Activated T-cell treated with anti-CD3 and anti-CD28 coated beads, Interleukin-2, amount 50 U/mL, for 72 hours (primary cell): ENCODE measurements around the gene ICA1L. TPM values are rescaled to one million over a fixed set of nuclear protein-coding genes. Genes with fewer than 3 reads are reported as not detected.
A peak's percentile ranks its signal among the peaks of the same experiment; 100 is the strongest.

Experiments used
- ATAC-seq, 2 donors: fragments of 150-1000 bp; cut with Tn5 transposase; replicated peaks in 1 of 2; 2 replicates each; pipeline ENCODE4 v1.10.0; 2021; ENCODE audit warnings: moderate library complexity in 2 of 2, mild to moderate bottlenecking in 1 of 2
- DNase-seq, 2 donors: peaks; one replicate each; pipeline ENCODE4 v3.0.0; 2021 to 2022; ENCODE audit warnings: mixed read lengths in 1 of 2
- H3K27ac Mint-ChIP-seq: one replicate; pipeline ENCODE4 v1.8.0; 2022; ENCODE audit warnings: mild to moderate bottlenecking, moderate library complexity, mixed read lengths
- H3K27me3 Mint-ChIP-seq: one replicate; pipeline ENCODE4 v1.8.0; 2022; ENCODE audit warnings: low read depth, mixed read lengths
- H3K36me3 Mint-ChIP-seq, 2 donors: one replicate each; pipeline ENCODE4 v1.8.0; 2022; ENCODE audit warnings: mixed read lengths in 2 of 2, mild to moderate bottlenecking in 1 of 2; ENCODE audit not compliant: insufficient read depth in 2 of 2
- H3K4me1 Mint-ChIP-seq: one replicate; pipeline ENCODE4 v1.8.0; 2022; ENCODE audit warnings: low read depth, mixed read lengths
- H3K4me3 Mint-ChIP-seq, 2 donors: one replicate each; pipeline ENCODE4 v1.8.0; 2022; ENCODE audit warnings: mild to moderate bottlenecking in 2 of 2, mixed read lengths in 2 of 2, moderate library complexity in 2 of 2
- H3K9me3 Mint-ChIP-seq, 2 donors: one replicate each; pipeline ENCODE4 v1.8.0; 2022; ENCODE audit warnings: mixed read lengths in 2 of 2
- total RNA-seq, 2 donors: library from RNA; stranded (reverse); gene quantifications; one replicate each; pipeline ENCODE4 v1.2.3, GENCODE V29; 2022

ICA1L gene
- total RNA-seq, 2 donors from 2014 or later: 12.6 to 14.0 TPM

DNA sequence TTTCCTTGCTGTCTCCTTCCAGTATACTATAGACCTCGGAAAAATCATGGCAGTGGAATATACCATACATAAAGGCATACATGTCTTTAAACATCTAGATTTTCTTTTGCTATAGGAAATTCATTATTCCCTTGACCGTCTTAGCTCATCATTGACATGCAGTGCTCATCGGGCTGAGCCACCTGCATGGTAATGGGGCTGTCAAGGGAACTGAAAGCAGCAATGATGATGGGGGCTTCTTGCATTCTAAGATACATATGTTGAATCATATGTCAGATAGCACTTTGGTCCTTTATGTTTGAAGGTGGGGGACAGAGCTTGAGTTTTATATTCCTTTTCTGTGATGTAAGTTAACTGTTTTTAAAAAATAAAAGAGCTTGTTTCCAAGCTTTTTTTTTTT, 106.6 kb downstream of the ICA1L start:
- ATAC-seq (no peak), DNase-seq (no peak)
- Mint-ChIP-seq H3K4me3 (no peak overlapping the region), H3K27ac (peak overlapping the region; percentile 13), H3K4me1 (peaks cover 44% of the 10 kb centered on the region), H3K36me3 (peaks cover 0 to 2% of the 10 kb centered on the region in 2 donors), H3K9me3 (no peaks in the 10 kb centered on the region), H3K27me3 (no peaks in the 10 kb centered on the region)

DNA sequence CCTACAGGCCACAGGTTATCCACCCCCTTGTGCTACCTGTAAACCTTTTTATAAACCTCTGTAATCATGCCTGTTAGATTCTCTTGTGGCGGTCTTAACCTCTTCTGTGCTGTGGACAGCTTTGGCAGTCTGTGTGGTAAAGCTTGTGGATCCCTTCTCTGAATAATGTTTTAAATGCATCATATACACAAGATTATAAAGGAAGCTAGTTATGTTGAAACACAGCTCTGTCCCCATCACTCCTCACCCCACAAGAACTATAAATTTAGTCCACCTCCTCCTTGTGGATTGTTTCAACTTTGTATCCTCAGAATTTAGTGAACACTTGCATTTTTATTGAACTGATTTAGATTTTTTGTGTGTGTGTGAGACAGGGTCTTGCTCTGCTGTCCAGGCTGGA, 107.7 kb downstream of the ICA1L start:
- H3K27me3 Mint-ChIP-seq: no peaks in the 10 kb centered on the region
- H3K9me3 Mint-ChIP-seq: no peaks in the 10 kb centered on the region
- H3K36me3 Mint-ChIP-seq: peaks cover 0 to 2% of the 10 kb centered on the region in 2 donors
- ATAC-seq: no peak
- peak overlapping the region; percentile 7 to 86 for H3K4me3 Mint-ChIP-seq
- H3K27ac Mint-ChIP-seq: peak overlapping the region; percentile 96
- peaks cover 39% of the 10 kb centered on the region for H3K4me1 Mint-ChIP-seq
- DNase-seq: no peak

DNA sequence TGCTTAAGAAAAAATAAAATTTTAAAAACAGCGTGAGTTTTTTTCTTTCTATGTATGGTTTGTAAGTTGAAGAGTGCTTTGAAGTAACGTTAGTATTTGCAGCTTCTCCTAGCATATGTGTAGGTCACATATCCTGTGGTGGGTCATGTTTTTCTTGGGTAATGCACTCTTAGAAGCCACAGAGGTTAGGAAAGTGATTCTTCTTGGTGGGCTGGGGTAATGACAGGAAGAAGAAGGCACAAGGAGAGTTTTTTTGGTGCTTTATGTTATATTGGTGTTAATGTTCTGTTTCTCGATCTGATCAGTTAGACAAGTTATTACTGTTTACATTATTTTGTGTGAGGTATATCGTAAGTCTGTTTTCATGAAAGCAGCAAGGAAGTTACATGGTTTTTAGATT, 109.0 kb downstream of the ICA1L start:
- Mint-ChIP-seq H3K4me1 (peaks cover 31% of the 10 kb centered on the region), H3K4me3 (peak overlapping the region; percentile 60 to 86), H3K27ac (peak overlapping the region; percentile 96), H3K9me3 (no peaks in the 10 kb centered on the region), H3K27me3 (no peaks in the 10 kb centered on the region), H3K36me3 (peaks cover 0 to 2% of the 10 kb centered on the region in 2 donors)
- DNase-seq (peak; percentile 9 to 18), ATAC-seq (peak; percentile 85 to 92)

DNA sequence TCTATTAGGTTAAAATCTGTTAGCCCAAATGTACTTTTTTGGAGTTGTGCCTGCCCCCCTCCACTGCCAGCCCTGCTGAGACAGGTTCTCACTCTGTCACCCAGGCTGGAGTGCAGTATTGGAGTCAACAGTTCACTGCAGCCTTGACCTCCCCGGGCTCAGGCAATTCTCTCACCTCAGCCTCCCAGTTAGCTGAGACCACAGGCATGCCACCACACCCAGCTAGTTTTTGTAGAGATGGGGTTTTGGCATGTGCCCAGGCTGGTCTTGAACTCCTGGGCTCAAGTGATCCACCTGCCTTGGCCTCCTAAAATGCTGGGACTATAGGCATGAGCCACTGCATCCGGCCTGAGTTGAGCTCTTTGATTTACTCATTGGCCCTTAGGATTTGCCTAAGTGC, 110.7 kb downstream of the ICA1L start:
- Mint-ChIP-seq H3K27me3 (no peaks in the 10 kb centered on the region), H3K9me3 (no peaks in the 10 kb centered on the region), H3K4me3 (no peak overlapping the region), H3K27ac (peak overlapping the region; percentile 94), H3K36me3 (peaks cover 0 to 4% of the 10 kb centered on the region in 2 donors), H3K4me1 (peaks cover 34% of the 10 kb centered on the region)
- DNase-seq (no peak), ATAC-seq (no peak)

DNA sequence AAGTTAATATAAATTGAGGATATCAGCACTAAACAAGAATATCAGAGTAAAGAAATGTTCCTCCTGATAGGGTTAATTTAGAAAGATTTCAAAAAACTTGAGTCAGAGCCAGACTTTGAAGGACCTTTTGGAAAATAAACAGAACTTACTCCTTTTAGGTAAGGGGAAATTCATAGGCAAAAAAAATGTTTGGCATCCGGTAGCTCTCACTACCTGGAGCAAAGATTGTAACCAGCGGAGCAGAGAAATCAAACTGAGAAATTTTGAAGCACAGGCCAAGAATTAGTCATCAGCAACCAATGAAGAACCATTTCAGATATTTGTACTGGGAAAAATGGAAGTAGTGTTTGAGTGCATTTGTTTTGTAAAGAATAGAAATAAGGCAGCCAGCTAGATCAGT, 113.0 kb downstream of the ICA1L start:
- Mint-ChIP-seq H3K36me3 (peaks cover 1 to 10% of the 10 kb centered on the region in 2 donors), H3K4me3 (no peak overlapping the region), H3K27ac (peak overlapping the region; percentile 69), H3K4me1 (peaks cover 43% of the 10 kb centered on the region), H3K27me3 (no peaks in the 10 kb centered on the region), H3K9me3 (peaks cover 0 to 5% of the 10 kb centered on the region in 2 donors)
- no peak for ATAC-seq
- no peak for DNase-seq

DNA sequence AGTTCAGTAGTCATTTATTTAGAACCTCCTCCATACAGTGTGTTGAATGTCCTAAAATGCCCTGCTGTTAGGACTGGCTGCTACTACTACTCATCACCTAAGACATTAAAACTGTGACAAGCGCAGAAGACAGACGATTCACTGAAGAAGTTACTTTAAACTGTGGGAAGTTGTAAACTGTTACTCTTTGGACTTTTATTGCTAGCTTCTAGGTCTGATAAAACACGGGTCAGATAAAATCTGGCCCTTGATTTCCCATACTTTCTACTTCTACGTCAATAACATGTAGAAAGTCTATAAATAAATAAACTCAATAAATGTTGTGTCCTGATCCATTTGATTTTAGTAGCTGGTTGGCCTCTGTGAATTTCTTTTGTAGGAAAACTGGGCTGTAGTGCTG, 113.4 kb downstream of the ICA1L start:
- Mint-ChIP-seq H3K27me3 (no peaks in the 10 kb centered on the region), H3K36me3 (peaks cover 2 to 14% of the 10 kb centered on the region in 2 donors), H3K27ac (no peak overlapping the region), H3K4me3 (no peak overlapping the region), H3K4me1 (peaks cover 43% of the 10 kb centered on the region), H3K9me3 (peaks cover 0 to 7% of the 10 kb centered on the region in 2 donors)
- ATAC-seq (no peak), DNase-seq (no peak)

DNA sequence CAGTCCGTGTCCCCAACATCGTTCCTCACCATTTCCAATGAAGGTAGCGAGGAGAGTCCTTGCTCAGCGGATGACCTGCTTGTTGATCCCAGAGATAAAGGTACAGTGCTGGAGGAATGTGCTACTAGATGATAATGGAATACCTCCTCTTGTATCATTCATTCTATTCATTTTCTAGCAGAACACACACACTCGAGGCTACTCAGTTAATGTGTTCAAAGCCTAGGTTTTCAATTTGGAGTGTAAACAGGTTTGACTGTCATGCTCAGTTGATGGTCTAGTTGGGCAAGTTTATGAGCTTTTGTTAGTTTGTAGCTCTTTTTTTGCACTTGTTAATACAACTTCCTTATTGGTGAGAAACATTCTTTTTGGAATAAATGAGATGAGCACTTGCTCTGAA, 114.2 kb downstream of the ICA1L start:
- Mint-ChIP-seq H3K4me1 (peaks cover 40% of the 10 kb centered on the region), H3K36me3 (peaks cover 2 to 18% of the 10 kb centered on the region in 2 donors), H3K27ac (no peak overlapping the region), H3K4me3 (no peak overlapping the region), H3K9me3 (peaks cover 0 to 10% of the 10 kb centered on the region in 2 donors), H3K27me3 (no peaks in the 10 kb centered on the region)
- DNase-seq (no peak), ATAC-seq (no peak)

DNA sequence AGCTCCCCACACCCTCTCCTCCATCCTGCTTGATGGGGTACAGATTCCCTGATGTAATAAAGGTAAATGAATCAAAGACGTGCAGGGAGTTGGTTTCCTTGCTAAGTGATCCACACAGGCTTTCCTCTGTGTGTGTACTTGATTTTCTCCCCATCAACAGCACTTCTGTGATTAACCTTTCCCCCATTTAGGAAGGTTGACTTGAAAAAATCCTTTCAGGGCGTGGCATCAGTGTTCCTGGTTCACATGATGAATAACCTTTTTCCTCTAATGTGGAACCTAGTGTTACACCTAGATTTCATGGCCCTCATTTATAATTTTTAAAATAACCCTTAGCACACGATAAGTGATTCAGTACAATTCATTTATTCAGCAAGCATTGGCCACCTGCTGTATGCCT, 115.0 kb downstream of the ICA1L start:
- ATAC-seq (no peak), DNase-seq (no peak)
- Mint-ChIP-seq H3K9me3 (peaks cover 2 to 10% of the 10 kb centered on the region in 2 donors), H3K27me3 (no peaks in the 10 kb centered on the region), H3K4me1 (peaks cover 44% of the 10 kb centered on the region), H3K27ac (no peak overlapping the region), H3K4me3 (no peak overlapping the region), H3K36me3 (peaks cover 4 to 18% of the 10 kb centered on the region in 2 donors)

DNA sequence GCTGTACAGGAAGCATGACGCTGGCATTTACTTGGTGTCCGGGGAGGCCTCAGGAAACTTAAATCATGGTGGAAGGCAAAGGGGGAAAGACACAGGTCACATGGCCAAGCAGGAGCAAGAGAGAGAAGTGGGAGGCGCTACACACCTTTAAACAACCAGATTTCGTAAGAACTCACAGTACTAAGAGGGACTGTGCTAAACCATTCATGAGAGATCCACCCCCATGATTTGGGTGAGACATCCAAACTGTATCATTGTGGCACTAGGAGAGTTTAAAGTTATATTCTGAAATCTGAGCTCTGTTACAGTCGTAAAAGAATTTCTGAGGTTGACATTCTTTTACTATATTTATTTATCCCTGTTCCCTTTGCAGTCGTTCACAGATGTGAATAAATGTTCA, 116.6 kb downstream of the ICA1L start:
- Mint-ChIP-seq H3K4me3 (no peak overlapping the region), H3K27ac (no peak overlapping the region), H3K4me1 (peaks cover 54% of the 10 kb centered on the region), H3K27me3 (no peaks in the 10 kb centered on the region), H3K9me3 (peaks cover 2 to 10% of the 10 kb centered on the region in 2 donors), H3K36me3 (peaks cover 4 to 18% of the 10 kb centered on the region in 2 donors)
- DNase-seq (no peak), ATAC-seq (no peak)

DNA sequence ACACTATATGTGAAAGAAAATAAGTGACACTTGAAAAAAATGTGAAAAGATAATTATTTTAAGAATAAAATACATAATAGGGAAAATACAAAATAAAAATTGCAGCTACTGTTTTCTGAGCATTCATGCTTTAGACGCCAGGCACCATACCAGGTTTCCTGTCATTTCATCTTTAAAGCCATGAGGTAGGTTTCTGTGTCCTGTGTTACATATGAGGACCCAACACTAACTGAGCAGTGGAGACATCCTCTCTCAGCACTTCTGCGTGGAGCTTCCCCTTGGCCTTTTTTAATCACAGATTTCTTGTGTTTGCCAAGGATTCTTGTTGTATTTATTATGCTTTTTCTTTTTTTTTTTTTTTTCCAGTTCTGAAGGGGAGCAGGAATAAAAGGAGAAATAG, 119.5 kb downstream of the ICA1L start:
- H3K27ac Mint-ChIP-seq: peak overlapping the region; percentile 62
- H3K4me1 Mint-ChIP-seq: peaks cover 57% of the 10 kb centered on the region
- H3K36me3 Mint-ChIP-seq: peaks cover 4 to 16% of the 10 kb centered on the region in 2 donors
- H3K4me3 Mint-ChIP-seq: peak overlapping the region in 1 of 2 donors; percentile 27
- ATAC-seq (no peak), DNase-seq (no peak)
- H3K9me3 Mint-ChIP-seq: peaks cover 2 to 10% of the 10 kb centered on the region in 2 donors
- H3K27me3 Mint-ChIP-seq: no peaks in the 10 kb centered on the region

DNA sequence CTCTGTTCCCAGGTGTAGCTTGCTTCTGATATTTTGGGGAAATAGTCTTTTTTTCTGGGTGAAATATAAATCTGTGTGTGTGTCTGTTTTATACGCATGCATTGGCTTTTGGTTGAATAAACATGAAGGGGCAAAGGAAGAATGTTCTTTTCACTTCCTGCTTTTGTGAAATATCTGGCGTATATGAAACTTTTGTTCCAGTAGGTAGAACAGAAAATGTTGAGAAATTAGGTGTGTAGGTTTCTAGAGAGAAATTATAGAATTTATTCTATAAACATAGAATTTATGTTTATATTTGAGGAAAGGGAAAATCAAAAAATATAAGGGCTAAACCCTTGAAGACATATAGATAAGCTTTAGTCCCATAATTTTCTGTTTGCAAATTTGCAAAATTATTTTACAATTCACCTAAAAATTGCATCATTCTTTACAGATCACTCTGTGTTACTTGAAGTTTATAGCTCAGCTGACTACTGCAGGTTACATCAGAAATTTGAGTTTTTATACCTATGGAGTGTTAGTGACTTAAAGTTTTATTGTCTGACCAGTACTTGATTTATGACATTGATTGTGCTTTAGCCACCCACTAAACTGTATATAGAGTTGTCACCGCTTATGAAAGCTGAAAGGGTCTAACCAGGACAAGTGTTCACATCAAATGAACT, 120.7 kb downstream of the ICA1L start:
- peak; percentile 37 to 53 for ATAC-seq
- H3K4me3 Mint-ChIP-seq: peak overlapping the region; percentile 35 to 68
- peaks cover 2 to 10% of the 10 kb centered on the region in 2 donors for H3K9me3 Mint-ChIP-seq
- H3K4me1 Mint-ChIP-seq: peaks cover 54% of the 10 kb centered on the region
- peaks cover 6 to 16% of the 10 kb centered on the region in 2 donors for H3K36me3 Mint-ChIP-seq
- no peaks in the 10 kb centered on the region for H3K27me3 Mint-ChIP-seq
- no peak for DNase-seq
- H3K27ac Mint-ChIP-seq: peak overlapping the region; percentile 91

DNA sequence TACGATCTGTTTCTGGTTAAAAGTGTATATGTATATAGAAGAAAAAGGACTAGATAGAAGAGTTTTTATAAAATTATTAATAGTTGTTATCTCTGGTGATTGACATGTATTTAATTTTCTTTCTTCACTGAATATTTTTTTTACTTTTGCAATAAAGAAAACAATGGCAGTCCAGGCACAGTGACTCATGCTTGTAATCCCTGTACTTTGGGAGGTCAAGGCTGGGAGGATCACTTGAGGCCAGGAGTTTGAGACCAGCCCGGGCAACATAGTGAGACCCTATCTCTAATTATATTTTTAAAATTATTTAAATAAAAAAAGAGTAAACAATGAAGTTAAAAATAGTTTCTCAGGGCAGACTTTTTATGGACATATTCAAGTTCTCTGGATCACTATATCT, 122.1 kb downstream of the ICA1L start:
- no peak for DNase-seq
- peaks cover 6 to 11% of the 10 kb centered on the region in 2 donors for H3K9me3 Mint-ChIP-seq
- H3K27me3 Mint-ChIP-seq: no peaks in the 10 kb centered on the region
- H3K4me3 Mint-ChIP-seq: no peak overlapping the region
- peaks cover 47% of the 10 kb centered on the region for H3K4me1 Mint-ChIP-seq
- no peak for ATAC-seq
- H3K27ac Mint-ChIP-seq: peak overlapping the region; percentile 91
- peaks cover 9 to 17% of the 10 kb centered on the region in 2 donors for H3K36me3 Mint-ChIP-seq

DNA sequence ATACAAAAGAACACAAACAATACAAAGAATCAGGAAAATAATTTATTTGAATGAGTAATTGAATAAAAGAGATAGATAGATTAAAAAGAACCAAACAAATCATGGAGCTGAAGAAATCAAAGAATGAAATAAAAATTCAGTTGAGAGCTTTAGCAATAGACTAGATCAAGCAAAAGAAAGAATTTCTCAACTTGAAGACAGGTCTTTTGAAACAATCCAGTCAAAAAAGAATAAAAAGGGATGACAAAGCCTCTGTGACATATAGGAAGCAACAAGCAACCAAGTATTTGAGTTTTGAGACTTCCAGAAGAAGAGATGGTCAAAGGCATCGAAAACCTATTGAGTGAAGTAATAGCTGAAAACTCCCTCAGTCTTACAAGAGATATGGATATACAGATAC, 128.0 kb downstream of the ICA1L start:
- ATAC-seq: no peak
- peaks cover 6 to 15% of the 10 kb centered on the region in 2 donors for H3K9me3 Mint-ChIP-seq
- DNase-seq: no peak
- no peak overlapping the region for H3K27ac Mint-ChIP-seq
- peaks cover 18 to 38% of the 10 kb centered on the region in 2 donors for H3K36me3 Mint-ChIP-seq
- peaks cover 5% of the 10 kb centered on the region for H3K4me1 Mint-ChIP-seq
- H3K27me3 Mint-ChIP-seq: no peaks in the 10 kb centered on the region
- H3K4me3 Mint-ChIP-seq: no peak overlapping the region

DNA sequence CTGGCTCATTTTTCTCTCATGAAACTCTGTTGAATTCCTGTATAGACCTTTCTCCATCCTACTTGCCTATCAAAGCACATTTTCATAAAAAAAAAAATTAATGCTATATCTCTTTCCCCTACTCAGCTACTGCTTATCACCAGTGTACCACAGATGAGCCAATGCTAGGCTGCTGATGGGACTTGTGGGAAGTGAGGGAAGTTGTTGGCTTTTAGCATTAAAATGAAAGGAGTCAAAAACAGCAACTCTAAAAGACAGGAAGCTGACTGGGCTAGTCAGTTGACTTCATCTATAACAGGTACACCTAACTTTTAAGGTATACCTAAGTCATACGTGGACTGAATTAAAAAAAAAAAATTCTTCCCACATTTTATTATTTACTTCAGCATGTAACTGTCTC, 134.7 kb downstream of the ICA1L start:
- ATAC-seq (no peak), DNase-seq (no peak)
- no peak overlapping the region for H3K27ac Mint-ChIP-seq
- peaks cover 0 to 7% of the 10 kb centered on the region in 2 donors for H3K9me3 Mint-ChIP-seq
- no peak overlapping the region for H3K4me3 Mint-ChIP-seq
- peaks cover 9 to 35% of the 10 kb centered on the region in 2 donors for H3K36me3 Mint-ChIP-seq
- no peaks in the 10 kb centered on the region for H3K27me3 Mint-ChIP-seq
- H3K4me1 Mint-ChIP-seq: no peaks in the 10 kb centered on the region
